Measurements from ENCODE around the gene CRYBB1.

DNA sequence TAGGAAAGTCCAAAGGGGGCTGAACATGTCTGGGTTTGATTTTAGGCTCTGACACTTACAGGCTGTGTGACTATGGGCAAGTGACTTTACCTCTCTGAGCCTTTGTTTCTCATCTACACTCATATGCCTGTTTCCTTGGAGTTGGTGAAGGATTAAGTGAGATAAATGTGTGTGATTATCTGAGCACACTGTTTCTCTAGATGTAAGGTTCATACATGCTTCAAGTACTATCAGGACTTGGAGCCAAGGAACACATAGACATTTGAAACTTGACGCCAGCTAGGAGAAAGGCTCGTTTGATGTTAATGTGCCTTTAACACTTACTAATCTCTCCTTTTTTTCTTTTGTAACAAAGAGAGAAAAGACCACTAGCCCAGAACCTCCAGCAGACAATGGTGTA, 9.7 kb downstream of the CRYBB1 start:
- TF ChIP-seq, protein P1, sequence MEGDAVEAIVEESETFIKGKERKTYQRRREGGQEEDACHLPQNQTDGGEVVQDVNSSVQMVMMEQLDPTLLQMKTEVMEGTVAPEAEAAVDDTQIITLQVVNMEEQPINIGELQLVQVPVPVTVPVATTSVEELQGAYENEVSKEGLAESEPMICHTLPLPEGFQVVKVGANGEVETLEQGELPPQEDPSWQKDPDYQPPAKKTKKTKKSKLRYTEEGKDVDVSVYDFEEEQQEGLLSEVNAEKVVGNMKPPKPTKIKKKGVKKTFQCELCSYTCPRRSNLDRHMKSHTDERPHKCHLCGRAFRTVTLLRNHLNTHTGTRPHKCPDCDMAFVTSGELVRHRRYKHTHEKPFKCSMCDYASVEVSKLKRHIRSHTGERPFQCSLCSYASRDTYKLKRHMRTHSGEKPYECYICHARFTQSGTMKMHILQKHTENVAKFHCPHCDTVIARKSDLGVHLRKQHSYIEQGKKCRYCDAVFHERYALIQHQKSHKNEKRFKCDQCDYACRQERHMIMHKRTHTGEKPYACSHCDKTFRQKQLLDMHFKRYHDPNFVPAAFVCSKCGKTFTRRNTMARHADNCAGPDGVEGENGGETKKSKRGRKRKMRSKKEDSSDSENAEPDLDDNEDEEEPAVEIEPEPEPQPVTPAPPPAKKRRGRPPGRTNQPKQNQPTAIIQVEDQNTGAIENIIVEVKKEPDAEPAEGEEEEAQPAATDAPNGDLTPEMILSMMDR (IDR thresholded peaks at IDR 0.05): no peak
- TF ChIP-seq POLR2A (IDR thresholded peaks at IDR 0.05): no peak
- TF ChIP-seq EP300 (IDR thresholded peaks at IDR 0.05): no peak
